HepG2 (cell line): ENCODE results near the gene BRIP1.

Experiments
- HMG20B ChIP-seq: conservative IDR thresholded peaks from 2 replicates; pipeline ENCODE4 v1.6.1; 2016; ENCODE audit warnings: missing genetic modification reagents, missing compliant biosample characterization
- POLR2AphosphoS5 ChIP-seq: IDR thresholded peaks from 2 replicates; pipeline ENCODE4 v1.6.1; 2012; ENCODE audit warnings: low read depth, low read length
- ZNF484 ChIP-seq: sonication (generic); formaldehyde crosslinking; IDR thresholded peaks from 2 replicates; pipeline ENCODE4 v1.5.1; 2020; ENCODE audit warnings: mild to moderate bottlenecking, low read depth, missing genetic modification reagents, borderline replicate concordance
- ZNF816 ChIP-seq: sonication (generic); formaldehyde crosslinking; IDR thresholded peaks from 2 replicates; pipeline ENCODE4 v1.8.0; 2022; ENCODE audit warnings: missing genetic modification reagents, mild to moderate bottlenecking, borderline replicate concordance

DNA sequence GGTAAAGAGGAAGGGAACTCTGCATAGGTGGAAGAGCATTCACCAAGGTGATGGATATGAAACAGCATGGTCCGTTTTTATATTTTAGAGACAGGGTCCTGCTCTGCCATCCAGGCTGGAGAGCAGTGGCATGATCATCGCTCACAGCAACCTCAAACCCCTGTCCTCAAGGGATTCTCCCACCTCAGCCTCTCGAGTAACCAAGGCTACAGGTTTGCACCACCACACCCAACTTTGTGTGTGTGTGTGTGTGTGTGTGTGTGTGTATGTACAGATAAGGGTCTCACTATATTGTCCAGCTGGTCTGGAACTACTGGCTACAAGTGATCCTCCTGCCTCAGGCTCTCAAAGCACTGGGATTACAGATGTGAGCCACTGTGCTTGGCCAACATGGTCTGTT, 194.8 kb downstream of the BRIP1 start:
- TF ChIP-seq ZNF816 (no peak), POLR2AphosphoS5 (no peak), ZNF484 (no peak), HMG20B (CRISPR knock-in tag) (no peak)
